ENCODE results near the gene KMO. TPM values are rescaled to one million over a fixed set of nuclear protein-coding genes. Genes with fewer than 3 reads are reported as not detected.

The KMO gene
- polyA plus RNA-seq, 3 donors: 4.7 to 9.0 (median 6.4) TPM

GRCh38 chr1:241488739-241489138, 43.4 kb upstream of the KMO start:
- no peaks in the 10 kb centered on the region for H3K4me1 Mint-ChIP-seq
- TF ChIP-seq, protein P1, sequence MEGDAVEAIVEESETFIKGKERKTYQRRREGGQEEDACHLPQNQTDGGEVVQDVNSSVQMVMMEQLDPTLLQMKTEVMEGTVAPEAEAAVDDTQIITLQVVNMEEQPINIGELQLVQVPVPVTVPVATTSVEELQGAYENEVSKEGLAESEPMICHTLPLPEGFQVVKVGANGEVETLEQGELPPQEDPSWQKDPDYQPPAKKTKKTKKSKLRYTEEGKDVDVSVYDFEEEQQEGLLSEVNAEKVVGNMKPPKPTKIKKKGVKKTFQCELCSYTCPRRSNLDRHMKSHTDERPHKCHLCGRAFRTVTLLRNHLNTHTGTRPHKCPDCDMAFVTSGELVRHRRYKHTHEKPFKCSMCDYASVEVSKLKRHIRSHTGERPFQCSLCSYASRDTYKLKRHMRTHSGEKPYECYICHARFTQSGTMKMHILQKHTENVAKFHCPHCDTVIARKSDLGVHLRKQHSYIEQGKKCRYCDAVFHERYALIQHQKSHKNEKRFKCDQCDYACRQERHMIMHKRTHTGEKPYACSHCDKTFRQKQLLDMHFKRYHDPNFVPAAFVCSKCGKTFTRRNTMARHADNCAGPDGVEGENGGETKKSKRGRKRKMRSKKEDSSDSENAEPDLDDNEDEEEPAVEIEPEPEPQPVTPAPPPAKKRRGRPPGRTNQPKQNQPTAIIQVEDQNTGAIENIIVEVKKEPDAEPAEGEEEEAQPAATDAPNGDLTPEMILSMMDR (IDR thresholded peaks at IDR 0.05): no peak
- no peak for DNase-seq
- no peak overlapping the region for H2AFZ ChIP-seq (ENCODE audit: insufficient read depth, low read depth, low read length, poor library complexity, severe bottlenecking)
- H3K9ac ChIP-seq (ENCODE audit: insufficient read depth, low read length, poor library complexity, severe bottlenecking): no peak overlapping the region
- no peaks in the 10 kb centered on the region for H3K4me1 ChIP-seq (ENCODE audit: control insufficient read depth in 1 of 2, insufficient read depth in 2 of 2, low read length in 2 of 2)
- no peaks in the 10 kb centered on the region for H3K27me3 Mint-ChIP-seq (ENCODE audit: low read depth in 3 of 3)
- peaks cover 4 to 13% of the 10 kb centered on the region in 2 donors for H3K36me3 Mint-ChIP-seq
- no peak overlapping the region for H3K4me3 Mint-ChIP-seq
- H4K20me1 ChIP-seq (ENCODE audit: insufficient read depth, low read length): no peaks in the 10 kb centered on the region
- no peak overlapping the region for H3K4me2 ChIP-seq (replicated peaks; ENCODE audit: extremely low read depth, low read length, poor library complexity, severe bottlenecking)
- no peaks in the 10 kb centered on the region for H3K9me3 ChIP-seq (replicated peaks in 1 of 2; ENCODE audit: control insufficient read depth in 1 of 2, insufficient read depth in 1 of 2, low read length in 2 of 2)
- H3K36me3 ChIP-seq (replicated peaks in 1 of 2; ENCODE audit: control insufficient read depth in 1 of 2, insufficient read depth in 2 of 2, low read length in 2 of 2): peaks cover 3 to 5% of the 10 kb centered on the region in 2 donors
- peak overlapping the region in 1 of 7 donors; percentile 20 for H3K27ac Mint-ChIP-seq
- H3K27me3 ChIP-seq (ENCODE audit: control insufficient read depth in 2 of 2, insufficient read depth in 2 of 2, low read length in 2 of 2): no peaks in the 10 kb centered on the region
- no peaks in the 10 kb centered on the region for H3K9me3 Mint-ChIP-seq
- intact Hi-C loops (cut with micrococcal nuclease): no loop called here
- WGBS (ENCODE audit: insufficient coverage): no CpG with 5 or more reads among the region's 1 CpG
- no peak overlapping the region for H3K4me3 ChIP-seq (replicated peaks in 1 of 3; ENCODE audit: low read depth in 2 of 3, low read length in 3 of 3)
- H3K27ac ChIP-seq (ENCODE audit: low read depth in 1 of 2, low read length in 2 of 2): no peak overlapping the region
- no peaks in the 10 kb centered on the region for H3K79me2 ChIP-seq (ENCODE audit: insufficient read depth, low read length)

DNA sequence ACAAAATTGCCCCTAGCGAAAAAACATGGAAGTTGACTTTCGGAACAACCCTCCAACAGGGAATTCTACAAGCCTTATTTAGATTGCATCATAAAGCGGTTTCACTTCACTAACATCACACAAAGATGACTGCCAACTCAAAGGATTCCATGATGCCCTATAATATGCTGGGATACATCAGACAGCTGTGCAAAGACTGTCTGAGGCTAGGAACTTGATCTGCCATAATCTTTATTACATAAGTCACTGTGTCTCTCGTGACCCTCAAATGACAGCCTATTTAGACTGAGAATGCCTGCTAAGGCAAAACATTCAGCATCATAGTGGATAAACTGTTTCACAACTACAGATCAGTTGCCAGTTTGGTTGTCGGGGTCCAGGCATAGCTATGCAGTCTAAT, 36.4 kb upstream of the KMO start:
- Histone ChIP-seq H3K9me3 (replicated peaks in 1 of 2; ENCODE audit: control insufficient read depth in 1 of 2, insufficient read depth in 1 of 2, low read length in 2 of 2) (no peaks in the 10 kb centered on the region), H3K36me3 (replicated peaks in 1 of 2; ENCODE audit: control insufficient read depth in 1 of 2, insufficient read depth in 2 of 2, low read length in 2 of 2) (peaks cover 64 to 74% of the 10 kb centered on the region in 2 donors), H3K9ac (ENCODE audit: insufficient read depth, low read length, poor library complexity, severe bottlenecking) (no peak overlapping the region), H3K4me2 (replicated peaks; ENCODE audit: extremely low read depth, low read length, poor library complexity, severe bottlenecking) (no peak overlapping the region), H3K4me3 (replicated peaks in 1 of 3; ENCODE audit: low read depth in 2 of 3, low read length in 3 of 3) (no peak overlapping the region), H3K4me1 (ENCODE audit: control insufficient read depth in 1 of 2, insufficient read depth in 2 of 2, low read length in 2 of 2) (no peaks in the 10 kb centered on the region), H3K27ac (ENCODE audit: low read depth in 1 of 2, low read length in 2 of 2) (no peak overlapping the region), H2AFZ (ENCODE audit: insufficient read depth, low read depth, low read length, poor library complexity, severe bottlenecking) (no peak overlapping the region), H3K79me2 (ENCODE audit: insufficient read depth, low read length) (no peaks in the 10 kb centered on the region), H4K20me1 (ENCODE audit: insufficient read depth, low read length) (no peaks in the 10 kb centered on the region), H3K27me3 (ENCODE audit: control insufficient read depth in 2 of 2, insufficient read depth in 2 of 2, low read length in 2 of 2) (no peaks in the 10 kb centered on the region)
- H3K27me3 Mint-ChIP-seq (ENCODE audit: low read depth in 3 of 3): no peaks in the 10 kb centered on the region
- no peaks in the 10 kb centered on the region for H3K4me1 Mint-ChIP-seq
- TF ChIP-seq, protein P1 (IDR thresholded peaks at IDR 0.05): no peak
- H3K9me3 Mint-ChIP-seq: no peaks in the 10 kb centered on the region
- WGBS (ENCODE audit: insufficient coverage): 92% methylated on average over 4 of the region's 5 CpGs
- H3K36me3 Mint-ChIP-seq: peaks cover 50 to 68% of the 10 kb centered on the region in 2 donors
- H3K27ac Mint-ChIP-seq: no peak overlapping the region
- DNase-seq: no peak
- H3K4me3 Mint-ChIP-seq: no peak overlapping the region
- intact Hi-C loops (cut with micrococcal nuclease): no loop called here
